GM12801 (cell line): ENCODE data around the gene PBX1.

Experiments
- TF ChIP-seq, protein P1 (sequence below): IDR thresholded peaks from one replicate; pipeline ENCODE4 v1.5.1; 2011; ENCODE audit warnings: control low read depth; ENCODE audit not compliant: insufficient read length; ENCODE audit errors: extremely low read depth

PBX1 gene

GRCh38 chr1:164702216-164702615 lies 143.2 kb downstream of the PBX1 start:
- TF ChIP-seq, protein P1, sequence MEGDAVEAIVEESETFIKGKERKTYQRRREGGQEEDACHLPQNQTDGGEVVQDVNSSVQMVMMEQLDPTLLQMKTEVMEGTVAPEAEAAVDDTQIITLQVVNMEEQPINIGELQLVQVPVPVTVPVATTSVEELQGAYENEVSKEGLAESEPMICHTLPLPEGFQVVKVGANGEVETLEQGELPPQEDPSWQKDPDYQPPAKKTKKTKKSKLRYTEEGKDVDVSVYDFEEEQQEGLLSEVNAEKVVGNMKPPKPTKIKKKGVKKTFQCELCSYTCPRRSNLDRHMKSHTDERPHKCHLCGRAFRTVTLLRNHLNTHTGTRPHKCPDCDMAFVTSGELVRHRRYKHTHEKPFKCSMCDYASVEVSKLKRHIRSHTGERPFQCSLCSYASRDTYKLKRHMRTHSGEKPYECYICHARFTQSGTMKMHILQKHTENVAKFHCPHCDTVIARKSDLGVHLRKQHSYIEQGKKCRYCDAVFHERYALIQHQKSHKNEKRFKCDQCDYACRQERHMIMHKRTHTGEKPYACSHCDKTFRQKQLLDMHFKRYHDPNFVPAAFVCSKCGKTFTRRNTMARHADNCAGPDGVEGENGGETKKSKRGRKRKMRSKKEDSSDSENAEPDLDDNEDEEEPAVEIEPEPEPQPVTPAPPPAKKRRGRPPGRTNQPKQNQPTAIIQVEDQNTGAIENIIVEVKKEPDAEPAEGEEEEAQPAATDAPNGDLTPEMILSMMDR, result no peak

- TF ChIP-seq, protein P1, result no peak
Measured at GRCh38 chr1:164702664-164703063, 143.7 kb downstream of the PBX1 start.

DNA sequence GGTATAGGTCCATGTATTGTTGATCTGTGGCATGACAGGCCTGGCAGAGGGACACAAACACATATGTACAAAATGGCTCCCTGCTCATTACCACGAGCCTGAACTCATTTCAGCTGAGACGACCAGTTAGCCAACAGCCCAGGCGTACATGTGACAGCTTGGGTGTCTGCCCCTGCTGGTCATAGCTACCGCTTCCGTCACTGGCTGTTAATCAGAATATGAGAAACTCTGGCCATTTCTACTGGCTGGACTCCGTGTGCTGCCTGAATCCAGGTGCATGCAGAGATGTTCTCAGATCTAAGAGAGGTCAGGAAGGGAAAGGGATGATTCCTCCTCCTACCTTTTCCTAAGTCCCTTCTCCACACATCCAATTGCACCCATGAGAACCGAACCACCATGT lies 144.5 kb downstream of the PBX1 start:
- TF ChIP-seq, protein P1, result no peak

GRCh38 chr1:164703960-164704411 lies 145.0 kb downstream of the PBX1 start:
- TF ChIP-seq, protein P1, result no peak

DNA sequence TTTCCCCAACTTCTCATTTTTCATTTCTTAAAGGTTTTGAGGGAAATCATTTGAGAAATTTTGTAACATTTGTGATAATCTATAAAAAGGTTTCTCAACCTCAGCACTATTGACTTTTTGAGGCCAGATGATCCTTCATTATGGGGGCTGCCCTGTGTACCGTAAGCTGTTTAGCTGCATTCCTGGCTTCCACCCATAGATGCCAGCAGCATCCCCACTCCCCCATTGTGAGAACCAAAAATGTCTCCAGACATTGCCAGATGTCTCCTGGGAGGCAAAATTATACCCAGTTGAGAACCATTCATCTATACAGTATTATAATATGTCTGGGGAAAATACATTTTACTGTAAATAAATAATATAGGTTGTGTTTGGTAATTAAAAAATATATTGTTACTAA lies 146.0 kb downstream of the PBX1 start:
- TF ChIP-seq, protein P1, result no peak

DNA sequence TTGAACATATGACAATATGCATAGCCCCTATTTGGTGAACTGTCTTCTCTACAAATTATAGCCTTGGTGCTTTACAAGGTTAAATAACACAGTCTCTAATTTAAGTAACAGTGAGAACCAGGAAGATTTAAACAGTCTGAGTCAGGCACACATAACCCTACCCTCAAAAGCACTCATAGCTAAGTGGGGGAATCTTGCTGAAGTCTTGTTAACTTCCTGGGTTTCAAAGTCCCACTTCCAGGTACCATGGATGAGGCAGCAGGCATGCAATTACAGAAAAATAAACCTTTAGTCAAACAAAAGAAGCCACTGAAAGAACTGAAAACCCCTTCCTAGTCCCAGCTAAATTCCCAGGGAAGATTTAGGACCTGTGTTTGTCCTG lies 147.6 kb downstream of the PBX1 start:
- TF ChIP-seq, protein P1, result no peak

DNA sequence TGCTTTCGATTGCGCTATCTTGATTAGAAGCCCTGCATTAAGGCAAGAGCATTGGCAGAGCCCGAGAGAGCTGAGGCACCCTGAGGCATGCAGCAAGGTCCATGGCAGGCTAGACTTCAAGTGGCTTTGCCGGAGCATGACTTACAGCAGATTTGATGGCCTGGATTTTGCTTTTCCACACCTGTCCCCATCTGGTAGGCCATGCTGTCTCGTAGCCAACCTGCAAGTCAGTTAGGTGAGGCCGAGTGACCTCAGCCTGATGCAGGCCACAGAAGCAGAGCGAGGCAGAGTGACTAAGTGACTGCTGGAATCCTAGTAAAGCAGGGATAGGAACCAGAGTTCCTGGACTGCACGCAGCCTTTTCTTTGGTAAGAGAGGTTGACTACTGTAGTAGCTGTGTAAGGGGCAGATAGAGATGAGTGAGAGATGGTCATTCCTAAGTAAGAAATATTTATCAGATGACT lies 148.9 kb downstream of the PBX1 start:
- TF ChIP-seq, protein P1, result no peak

- TF ChIP-seq, protein P1, result no peak
Measured at GRCh38 chr1:164708596-164708995, 149.6 kb downstream of the PBX1 start.
